Fibroblast of skin of right biceps (primary cell): Measurements from ENCODE around the gene WDR5B.
A peak's percentile ranks its signal among the peaks of the same experiment; 100 is the strongest.
"Not testable (repeated sequence)": the region's sequence is repeated elsewhere in the genome, so short reads cannot be mapped to it uniquely, and the experiment has no call there.

Experiments
- DNase-seq: peaks from one replicate; pipeline ENCODE4 v3.0.0-alpha.2; 2013

WDR5B gene

GRCh38 chr3:122415762-122416654, at the start of gene WDR5B:
WDR5B (minus strand) TSS chr3:122416062; CDS start chr3:122415528, 534 bp downstream.
- DNase-seq, result peak; percentile 97

GRCh38 chr3:122464659-122465058, 48.8 kb upstream of the WDR5B start:
- no peak for DNase-seq

GRCh38 chr3:122462406-122462805, 46.5 kb upstream of the WDR5B start:
- DNase-seq, result no peak

GRCh38 chr3:122461806-122462205, 45.9 kb upstream of the WDR5B start:
- no peak for DNase-seq

GRCh38 chr3:122458992-122459391, 43.1 kb upstream of the WDR5B start:
- peak; percentile 59 for DNase-seq

- no peak for DNase-seq
Measured at GRCh38 chr3:122457706-122458105, 41.8 kb upstream of the WDR5B start.

- DNase-seq, result no peak
Measured at GRCh38 chr3:122456074-122456473, 40.2 kb upstream of the WDR5B start.

GRCh38 chr3:122451371-122451770, 35.5 kb upstream of the WDR5B start:
- DNase-seq, result no peak

GRCh38 chr3:122448218-122448617, 32.4 kb upstream of the WDR5B start:
- DNase-seq, result not testable (repeated sequence)

- DNase-seq, result not testable (repeated sequence)
Measured at GRCh38 chr3:122444491-122444887, 28.6 kb upstream of the WDR5B start.

GRCh38 chr3:122443762-122444490, 28.1 kb upstream of the WDR5B start:
- DNase-seq, result not testable (repeated sequence)

GRCh38 chr3:122443090-122443489, 27.2 kb upstream of the WDR5B start:
- DNase-seq, result no peak

GRCh38 chr3:122435950-122436349, 20.1 kb upstream of the WDR5B start:
- no peak for DNase-seq

- DNase-seq, result no peak
Measured at GRCh38 chr3:122430371-122430770, 14.5 kb upstream of the WDR5B start.

GRCh38 chr3:122427857-122428471, 12.1 kb upstream of the WDR5B start:
- no peak for DNase-seq

GRCh38 chr3:122421836-122422235, 6.0 kb upstream of the WDR5B start:
- DNase-seq, result no peak

- DNase-seq, result no peak
Measured at GRCh38 chr3:122421101-122421500, 5.2 kb upstream of the WDR5B start.

- no peak for DNase-seq
Measured at GRCh38 chr3:122416966-122417365, 1.1 kb upstream of the WDR5B start.

- DNase-seq, result peak; percentile 26
Measured at GRCh38 chr3:122415104-122415744, 638 bp downstream of the WDR5B start.

- DNase-seq, result no peak
Measured at GRCh38 chr3:122414391-122414790, 1.5 kb downstream of the WDR5B start.

- DNase-seq, result no peak
Measured at GRCh38 chr3:122410639-122411038, 5.2 kb downstream of the WDR5B start.

- DNase-seq, result no peak
Measured at GRCh38 chr3:122410111-122410510, 5.8 kb downstream of the WDR5B start.

GRCh38 chr3:122409446-122409845, 6.4 kb downstream of the WDR5B start:
- DNase-seq, result no peak
